GM12878 (cell line): ENCODE data around the gene PANX2.

ENCODE experiments used
- ATF3 ChIP-seq: IDR thresholded peaks from 2 replicates; pipeline ENCODE4 v1.6.1; 2011; ENCODE audit warnings: low read depth, mild to moderate bottlenecking, low read length, moderate library complexity, borderline replicate concordance; ENCODE audit errors: extremely low read depth
- CBFB ChIP-seq: IDR thresholded peaks from 2 replicates; pipeline ENCODE4 v1.6.1; 2016; ENCODE audit warnings: antibody characterized with exemption, low read depth
- CHD4 ChIP-seq: fragments of 200-600 bp; sonication (generic); IDR thresholded peaks from 2 replicates; pipeline ENCODE4 v1.6.1; 2016; ENCODE audit warnings: mild to moderate bottlenecking
- CTCF ChIP-seq, 3 experiments: IDR thresholded peaks in 2 of 3; conservative IDR thresholded peaks in 1 of 3; 2 replicates each; pipeline ENCODE4 v1.5.1; 2011; ENCODE audit warnings: low read depth in 3 of 3, low read length in 3 of 3, mild to moderate bottlenecking in 3 of 3, control low read depth in 2 of 3, moderate library complexity in 2 of 3, inconsistent platforms in 1 of 3, mixed read lengths in 1 of 3; ENCODE audit not compliant: control insufficient read depth in 2 of 3, insufficient read depth in 1 of 3; ENCODE audit errors: extremely low read depth in 1 of 3
- ELK1 ChIP-seq: IDR thresholded peaks from 2 replicates; pipeline ENCODE4 v1.6.1; 2012; ENCODE audit warnings: low read depth, low read length, improper control_type of control experiment
- EP300 ChIP-seq, 2 experiments: fragments of 150-350 bp in 1 of 2; IDR thresholded peaks; 2 replicates each; pipeline ENCODE4 v1.6.1; 2011 to 2012; ENCODE audit warnings: low read depth in 2 of 2, low read length in 2 of 2, borderline replicate concordance in 1 of 2, improper control_type of control experiment in 1 of 2, inconsistent platforms in 1 of 2; ENCODE audit not compliant: control insufficient read depth in 1 of 2
- JUND ChIP-seq: IDR thresholded peaks from 2 replicates; pipeline ENCODE4 v1.6.1; 2012; ENCODE audit warnings: low read depth, mild to moderate bottlenecking, low read length, improper control_type of control experiment, moderate library complexity
- NFYB ChIP-seq: IDR thresholded peaks from 2 replicates; pipeline ENCODE4 v1.6.1; 2011; ENCODE audit warnings: low read depth, mild to moderate bottlenecking, low read length, improper control_type of control experiment, moderate library complexity; ENCODE audit not compliant: insufficient read depth
- POLR2A ChIP-seq: IDR thresholded peaks from 2 replicates; pipeline ENCODE4 v1.6.1; 2011; ENCODE audit warnings: low read depth, mild to moderate bottlenecking, low read length
- SIN3A ChIP-seq: IDR thresholded peaks from 2 replicates; pipeline ENCODE4 v1.6.1; 2012; ENCODE audit warnings: low read depth, low read length, improper control_type of control experiment
- SRF ChIP-seq, 2 experiments: IDR thresholded peaks; 2 replicates each; pipeline ENCODE4 v1.6.1; 2011; ENCODE audit warnings: low read depth in 2 of 2, low read length in 2 of 2, mild to moderate bottlenecking in 1 of 2, moderate library complexity in 1 of 2
- YY1 ChIP-seq: IDR thresholded peaks from 2 replicates; pipeline ENCODE4 v1.6.1; 2011; ENCODE audit warnings: low read depth, mild to moderate bottlenecking, low read length
- ZNF274 ChIP-seq: IDR thresholded peaks from one replicate; pipeline ENCODE4 v1.8.0; 2011; ENCODE audit not compliant: insufficient read length, insufficient read depth

- TF ChIP-seq CTCF (IDR thresholded peaks at IDR 0.05 in 2 of 3, conservative IDR thresholded peaks at IDR 0.05 in 1 of 3; ENCODE audit: control insufficient read depth in 2 of 3, extremely low read depth in 1 of 3, insufficient read depth in 1 of 3, low read depth in 3 of 3, low read length in 3 of 3) (no peak), ZNF274 (no peak), SIN3A (no peak), YY1 (no peak), NFYB (no peak), EP300 (IDR thresholded peaks at IDR 0.05; ENCODE audit: borderline replicate concordance in 1 of 2, control insufficient read depth in 1 of 2, low read depth in 2 of 2, low read length in 2 of 2) (no peak), CHD4 (no peak), CBFB (no peak), SRF (IDR thresholded peaks at IDR 0.05; ENCODE audit: low read depth in 2 of 2, low read length in 2 of 2) (no peak), ATF3 (no peak), JUND (no peak), POLR2A (no peak), ELK1 (no peak)
These were observed 30.6 kb upstream of the PANX2 start for GRCh38 chr22:50139843-50140415.
